Measurements from ENCODE around the gene DEFB132.
A peak's percentile ranks its signal among the peaks of the same experiment; 100 is the strongest.

DEFB132 gene

GRCh38 chr20:297925-298775 is 40.6 kb downstream of the DEFB132 start:
- peak; percentile 27 to 32 for DNase-seq

GRCh38 chr20:298776-299391 is 41.4 kb downstream of the DEFB132 start:
- no peak for DNase-seq

- DNase-seq = no peak
Observed at GRCh38 chr20:300345-300990, 42.9 kb downstream of the DEFB132 start.

GRCh38 chr20:301886-302848 is 44.6 kb downstream of the DEFB132 start:
- no peak for DNase-seq

DNA sequence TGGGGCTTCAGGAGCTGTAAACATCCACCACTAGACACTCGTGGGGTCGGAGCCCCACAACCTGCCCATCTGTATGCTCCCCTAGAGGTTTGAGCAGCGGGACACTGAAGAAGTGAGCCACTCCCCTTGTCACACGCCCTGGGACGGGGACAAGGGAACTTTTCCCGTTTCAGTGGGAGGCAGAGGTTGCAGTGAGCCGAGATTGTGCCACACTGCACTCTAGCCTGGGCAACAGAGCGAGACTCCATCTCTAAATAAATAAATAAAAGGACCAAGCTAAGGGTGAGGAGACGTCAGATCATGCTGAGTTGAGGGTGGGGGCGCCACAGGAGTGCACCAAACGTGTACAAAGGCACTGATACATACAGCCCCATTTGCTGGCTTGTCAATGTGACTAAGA is 48.2 kb downstream of the DEFB132 start:
- no peak for DNase-seq

GRCh38 chr20:308427-309038 is 51.0 kb downstream of the DEFB132 start:
- no peak for DNase-seq

DNA sequence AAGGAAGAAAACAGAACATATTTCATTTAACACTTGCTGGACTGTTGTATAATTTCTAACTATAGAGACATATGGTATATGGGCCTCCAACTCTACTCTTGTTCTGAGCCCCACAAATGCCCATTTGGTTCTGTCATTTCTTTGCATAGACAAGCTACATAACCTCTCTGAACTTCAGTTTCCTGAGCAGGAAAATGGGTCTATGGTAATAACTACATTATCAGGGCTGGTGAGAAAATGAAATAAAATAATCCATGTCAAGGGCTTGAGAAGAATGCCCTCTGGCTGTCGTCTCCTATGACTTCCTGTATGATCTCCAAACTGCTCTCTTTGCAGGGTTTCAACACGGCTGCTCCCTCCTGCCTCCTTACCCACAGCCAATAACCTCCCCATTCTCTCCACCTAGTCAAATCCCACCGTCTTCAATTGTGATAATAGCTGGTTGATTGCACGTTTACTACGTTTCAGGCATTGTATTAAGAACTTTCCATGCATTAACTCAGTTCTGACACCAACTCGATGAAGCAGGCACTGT is 51.8 kb downstream of the DEFB132 start:
- DNase-seq = no peak

DNA sequence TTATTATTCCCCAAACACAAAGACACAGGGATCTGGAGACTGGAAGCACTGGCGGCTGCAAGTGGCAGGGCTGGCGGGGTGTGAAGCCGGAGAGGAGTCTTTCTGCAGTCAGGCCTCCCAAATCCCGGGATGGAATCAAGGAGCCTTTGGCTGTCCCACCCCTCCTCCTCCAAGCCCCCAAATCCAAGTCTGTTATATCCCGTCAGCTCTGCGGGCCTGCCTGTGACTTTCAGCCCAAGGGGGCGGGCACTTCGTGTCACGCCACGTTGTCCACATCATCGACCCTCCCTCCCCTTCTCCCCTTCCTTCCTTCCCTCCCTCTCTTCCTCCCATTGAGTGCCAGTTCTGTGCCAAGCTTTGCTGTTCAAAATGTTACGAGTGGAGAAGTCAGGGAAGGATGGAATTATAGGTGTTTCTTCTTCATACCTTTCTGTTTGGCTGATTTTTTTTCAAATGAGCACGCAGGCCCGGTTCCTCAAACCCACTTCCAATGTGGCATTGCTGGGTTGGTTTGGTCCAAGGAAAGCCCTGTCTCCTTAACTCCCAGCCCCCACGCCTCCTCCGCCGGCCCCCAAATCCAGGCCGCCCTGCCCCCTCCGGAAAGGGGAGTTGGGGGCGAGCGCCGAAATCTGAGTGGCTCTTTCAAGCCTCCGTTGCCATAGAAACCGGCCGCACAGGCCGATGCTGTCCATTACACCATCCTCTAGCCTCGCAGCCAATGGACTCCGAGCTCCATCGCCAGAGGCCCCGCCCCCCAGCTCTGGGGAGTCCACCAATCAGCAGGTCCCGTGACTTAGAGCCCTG is 52.5 kb downstream of the DEFB132 start:
- DNase-seq = peak; percentile 68 to 78

GRCh38 chr20:310645-311044 is 53.1 kb downstream of the DEFB132 start:
- no peak for DNase-seq
